HCT116 (cell line): ENCODE data around the gene TTC39C.

Source experiments
- CEBPB ChIP-seq: IDR thresholded peaks from 2 replicates; pipeline ENCODE4 v1.6.1; 2012; ENCODE audit warnings: low read depth
- EGR1 ChIP-seq: IDR thresholded peaks from 2 replicates; pipeline ENCODE4 v1.6.1; 2012; ENCODE audit warnings: low read depth
- POLR2AphosphoS5 ChIP-seq: IDR thresholded peaks from 2 replicates; pipeline ENCODE4 v1.6.1; 2011; ENCODE audit warnings: mild to moderate bottlenecking, low read depth, low read length, moderate library complexity
- SRF ChIP-seq: IDR thresholded peaks from 2 replicates; pipeline ENCODE4 v1.6.1; 2012; ENCODE audit warnings: low read depth
- TF ChIP-seq, protein P1 (sequence below), 3 experiments: fragments of 200-600 bp in 1 of 3; sonication (generic) in 1 of 3; IDR thresholded peaks in 2 of 3; conservative IDR thresholded peaks in 1 of 3; 2 replicates each; pipeline ENCODE4 v1.5.1; 2012 to 2017; ENCODE audit warnings: low read depth in 2 of 3, low read length in 2 of 3, antibody characterized with exemption in 1 of 3, borderline replicate concordance in 1 of 3, control low read depth in 1 of 3, mild to moderate bottlenecking in 1 of 3, mixed read lengths in 1 of 3, mixed run types in 1 of 3, moderate library complexity in 1 of 3; ENCODE audit not compliant: insufficient read depth in 1 of 3

DNA sequence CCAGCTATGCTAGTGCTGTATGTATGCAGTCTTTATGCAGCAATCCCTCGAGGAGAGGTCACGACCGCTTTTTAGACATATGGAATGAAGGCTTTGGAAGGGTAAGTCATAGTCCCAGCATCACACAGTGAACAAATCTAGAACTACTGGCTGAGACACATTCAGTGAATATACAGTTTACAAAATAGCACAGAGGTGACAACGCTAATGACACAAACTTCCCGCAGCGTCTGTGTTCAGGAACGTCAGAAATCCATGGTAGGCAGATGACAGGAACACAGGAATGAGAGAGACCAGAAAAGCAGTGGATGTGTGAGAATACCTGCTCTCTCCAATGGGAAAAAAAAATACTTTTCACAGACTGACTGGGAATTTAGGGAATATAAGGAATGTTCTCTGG lies 153.9 kb downstream of the TTC39C start:
- no peak for TF ChIP-seq POLR2AphosphoS5
- TF ChIP-seq, protein P1, sequence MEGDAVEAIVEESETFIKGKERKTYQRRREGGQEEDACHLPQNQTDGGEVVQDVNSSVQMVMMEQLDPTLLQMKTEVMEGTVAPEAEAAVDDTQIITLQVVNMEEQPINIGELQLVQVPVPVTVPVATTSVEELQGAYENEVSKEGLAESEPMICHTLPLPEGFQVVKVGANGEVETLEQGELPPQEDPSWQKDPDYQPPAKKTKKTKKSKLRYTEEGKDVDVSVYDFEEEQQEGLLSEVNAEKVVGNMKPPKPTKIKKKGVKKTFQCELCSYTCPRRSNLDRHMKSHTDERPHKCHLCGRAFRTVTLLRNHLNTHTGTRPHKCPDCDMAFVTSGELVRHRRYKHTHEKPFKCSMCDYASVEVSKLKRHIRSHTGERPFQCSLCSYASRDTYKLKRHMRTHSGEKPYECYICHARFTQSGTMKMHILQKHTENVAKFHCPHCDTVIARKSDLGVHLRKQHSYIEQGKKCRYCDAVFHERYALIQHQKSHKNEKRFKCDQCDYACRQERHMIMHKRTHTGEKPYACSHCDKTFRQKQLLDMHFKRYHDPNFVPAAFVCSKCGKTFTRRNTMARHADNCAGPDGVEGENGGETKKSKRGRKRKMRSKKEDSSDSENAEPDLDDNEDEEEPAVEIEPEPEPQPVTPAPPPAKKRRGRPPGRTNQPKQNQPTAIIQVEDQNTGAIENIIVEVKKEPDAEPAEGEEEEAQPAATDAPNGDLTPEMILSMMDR (IDR thresholded peaks at IDR 0.05 in 2 of 3, conservative IDR thresholded peaks at IDR 0.05 in 1 of 3; ENCODE audit: borderline replicate concordance in 1 of 3, insufficient read depth in 1 of 3, low read depth in 2 of 3, low read length in 2 of 3), result no peak
- no peak for TF ChIP-seq CEBPB
- TF ChIP-seq EGR1, result no peak
- no peak for TF ChIP-seq SRF
